ENCODE results near the gene TSPAN7. TPM values are rescaled to one million over a fixed set of nuclear protein-coding genes. Genes with fewer than 3 reads are reported as not detected.

Gene TSPAN7
- polyA plus RNA-seq, 2 of the 4 experiments (the other 2 are of a cell fraction): 2.5 to 6.1 TPM

DNA sequence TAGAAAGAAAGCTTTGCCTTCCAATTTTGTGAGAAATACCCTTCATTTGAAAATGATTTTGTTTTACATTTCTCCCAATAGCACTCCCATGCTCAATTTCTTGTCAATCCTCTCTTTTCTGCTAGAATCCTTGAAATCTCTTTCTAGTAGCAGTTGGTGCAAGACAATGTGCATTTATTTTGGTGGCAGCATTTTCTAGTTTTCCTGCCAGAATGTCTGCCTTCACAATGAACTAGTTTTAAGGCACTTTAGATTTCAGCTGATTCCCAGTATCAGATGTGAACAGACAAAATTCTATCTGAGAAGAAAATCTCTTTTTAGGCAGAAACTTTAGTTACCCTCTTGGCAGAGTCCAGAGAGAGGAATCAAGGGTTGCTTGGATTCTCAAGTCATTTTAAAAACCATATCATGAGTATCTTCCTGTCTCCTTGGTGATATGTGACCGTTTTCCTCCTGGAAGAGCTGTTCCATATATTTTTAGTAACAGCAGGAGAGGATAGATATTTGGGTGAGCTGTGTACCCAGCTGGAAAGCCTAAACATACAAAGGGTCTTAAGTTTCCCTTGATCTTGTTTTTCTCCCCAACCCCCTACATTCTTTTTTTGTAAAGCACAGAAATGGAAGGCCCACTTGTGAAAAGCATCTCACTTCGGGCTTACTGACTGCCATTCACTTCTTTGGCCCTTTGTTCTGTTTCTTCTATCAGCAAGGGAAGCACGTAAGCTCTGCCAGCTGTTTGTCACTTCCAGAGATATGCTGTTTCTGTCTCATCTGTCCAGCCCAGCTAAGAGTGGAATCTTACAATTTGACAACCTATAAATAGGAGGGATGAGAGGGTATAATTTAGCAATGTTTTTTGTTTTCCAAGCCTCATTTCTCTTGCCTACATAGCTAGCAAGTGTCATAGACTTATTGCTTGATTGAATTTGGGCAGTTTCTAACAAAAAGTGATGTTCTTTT is 38.7 kb downstream of the TSPAN7 start:
- no peak for DNase-seq (ENCODE audit: low read depth in 1 of 2, low spot score in 1 of 2)
- H3K27ac ChIP-seq: no peak overlapping the region
- no peak for FAIRE-seq
- 33% methylated on average over 3 of the region's 3 CpGs for WGBS (ENCODE audit: missing lambda C conversion rate)
- no peak overlapping the region for H3K4me3 ChIP-seq
- TF ChIP-seq HOXB5 (CRISPR knock-in tag; IDR thresholded peaks at IDR 0.05): no peak
- no peak for TF ChIP-seq RFX5 (IDR thresholded peaks at IDR 0.05)
- TF ChIP-seq NPAS2 (CRISPR knock-in tag; IDR thresholded peaks at IDR 0.05; ENCODE audit: borderline replicate concordance): no peak
- TF ChIP-seq RARB (CRISPR knock-in tag; IDR thresholded peaks at IDR 0.05): no peak
- TF ChIP-seq HOXB13 (CRISPR knock-in tag; IDR thresholded peaks at IDR 0.05; ENCODE audit: low read depth): no peak
- no peak for TF ChIP-seq FOXS1 (CRISPR knock-in tag; IDR thresholded peaks at IDR 0.05)
- TF ChIP-seq NR3C1 (IDR thresholded peaks at IDR 0.05): no peak
- no peak for TF ChIP-seq HDAC2 (IDR thresholded peaks at IDR 0.05)
- TF ChIP-seq TFCP2L1 (CRISPR knock-in tag; IDR thresholded peaks at IDR 0.05): no peak
- TF ChIP-seq RNF2 (IDR thresholded peaks at IDR 0.05; ENCODE audit: borderline replicate concordance, low read depth): no peak
- no peak for TF ChIP-seq BCL3 (IDR thresholded peaks at IDR 0.05)
- TF ChIP-seq CBX8 (IDR thresholded peaks at IDR 0.05): no peak
- TF ChIP-seq POLR2A (IDR thresholded peaks at IDR 0.05; ENCODE audit: low read length): no peak
- no peak for TF ChIP-seq PHF8 (IDR thresholded peaks at IDR 0.05; ENCODE audit: borderline replicate concordance, low read depth)
- POLR2A ChIA-PET: no interaction called here
- no peak overlapping the region for H3K4me2 ChIP-seq
- ATAC-seq: no peak
- H3K4me1 ChIP-seq: no peaks in the 10 kb centered on the region
- CTCF ChIA-PET: no interaction called here
- no peaks in the 10 kb centered on the region for H3K9me3 ChIP-seq

GRCh38 chrX:38601866-38602265 is 40.5 kb downstream of the TSPAN7 start:
- no peak for FAIRE-seq
- no peak for ATAC-seq
- ChIA-PET POLR2A (no interaction called here), CTCF (no interaction called here)
- no peak overlapping the region for H3K4me2 ChIP-seq
- no peak for TF ChIP-seq KDM5A (IDR thresholded peaks at IDR 0.05)
- TF ChIP-seq ZNF302 (CRISPR knock-in tag; IDR thresholded peaks at IDR 0.05): no peak
- TF ChIP-seq HOXB5 (CRISPR knock-in tag; IDR thresholded peaks at IDR 0.05): no peak
- no peak for TF ChIP-seq HMGXB4 (CRISPR knock-in tag; IDR thresholded peaks at IDR 0.05; ENCODE audit: borderline replicate concordance)
- TF ChIP-seq ZSCAN20 (CRISPR knock-in tag; IDR thresholded peaks at IDR 0.05): no peak
- no peak for DNase-seq (ENCODE audit: low read depth in 1 of 2, low spot score in 1 of 2)
- H3K27ac ChIP-seq: no peak overlapping the region
- H3K4me1 ChIP-seq: no peaks in the 10 kb centered on the region
- no peak overlapping the region for H3K4me3 ChIP-seq
- no peaks in the 10 kb centered on the region for H3K9me3 ChIP-seq

DNA sequence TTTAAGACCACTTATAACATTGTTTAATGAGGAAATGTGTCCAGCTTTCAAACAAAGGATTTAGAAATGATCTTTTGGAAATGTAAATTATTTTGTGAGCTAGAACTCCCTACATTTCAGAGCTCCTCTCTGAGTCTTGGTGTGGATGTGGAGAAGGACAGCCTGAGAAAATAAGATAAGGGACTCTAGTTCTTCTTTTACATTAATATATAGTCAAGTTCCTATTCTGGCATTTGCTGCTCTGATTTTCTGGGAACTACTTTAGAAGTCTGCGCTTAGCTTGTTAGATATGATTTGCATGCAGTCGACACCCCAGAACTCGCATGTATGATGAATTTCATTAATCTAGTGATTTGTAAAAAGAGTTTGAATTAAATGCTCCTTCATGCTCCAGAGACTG is 45.5 kb downstream of the TSPAN7 start:
- no peak overlapping the region for H3K4me2 ChIP-seq
- no peaks in the 10 kb centered on the region for H3K4me1 ChIP-seq
- ChIA-PET CTCF (no interaction called here), POLR2A (no interaction called here)
- H3K27ac ChIP-seq: no peak overlapping the region
- ATAC-seq: no peak
- H3K4me3 ChIP-seq: no peak overlapping the region
- TF ChIP-seq, protein P1, sequence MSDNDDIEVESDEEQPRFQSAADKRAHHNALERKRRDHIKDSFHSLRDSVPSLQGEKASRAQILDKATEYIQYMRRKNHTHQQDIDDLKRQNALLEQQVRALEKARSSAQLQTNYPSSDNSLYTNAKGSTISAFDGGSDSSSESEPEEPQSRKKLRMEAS (IDR thresholded peaks at IDR 0.05): no peak
- TF ChIP-seq, protein P2, sequence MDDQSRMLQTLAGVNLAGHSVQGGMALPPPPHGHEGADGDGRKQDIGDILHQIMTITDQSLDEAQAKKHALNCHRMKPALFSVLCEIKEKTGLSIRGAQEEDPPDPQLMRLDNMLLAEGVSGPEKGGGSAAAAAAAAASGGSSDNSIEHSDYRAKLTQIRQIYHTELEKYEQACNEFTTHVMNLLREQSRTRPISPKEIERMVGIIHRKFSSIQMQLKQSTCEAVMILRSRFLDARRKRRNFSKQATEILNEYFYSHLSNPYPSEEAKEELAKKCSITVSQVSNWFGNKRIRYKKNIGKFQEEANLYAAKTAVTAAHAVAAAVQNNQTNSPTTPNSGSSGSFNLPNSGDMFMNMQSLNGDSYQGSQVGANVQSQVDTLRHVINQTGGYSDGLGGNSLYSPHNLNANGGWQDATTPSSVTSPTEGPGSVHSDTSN (IDR thresholded peaks at IDR 0.05): no peak
- TF ChIP-seq MAZ (IDR thresholded peaks at IDR 0.05; ENCODE audit: borderline replicate concordance, low read depth, low read length) (no peak), CBX8 (IDR thresholded peaks at IDR 0.05) (no peak), NFE2L2 (conservative IDR thresholded peaks at IDR 0.05; ENCODE audit: low read length) (no peak), RCOR1 (IDR thresholded peaks at IDR 0.05; ENCODE audit: low read depth, low read length) (no peak), ELK1 (IDR thresholded peaks at IDR 0.05; ENCODE audit: low read depth, low read length) (no peak), HMGXB4 (CRISPR knock-in tag; IDR thresholded peaks at IDR 0.05; ENCODE audit: borderline replicate concordance) (no peak), POLR2AphosphoS2 (conservative IDR thresholded peaks at IDR 0.05; ENCODE audit: low read length) (no peak), JUNB (IDR thresholded peaks at IDR 0.05) (no peak), HOXB13 (CRISPR knock-in tag; IDR thresholded peaks at IDR 0.05; ENCODE audit: low read depth) (no peak), RNF2 (IDR thresholded peaks at IDR 0.05; ENCODE audit: borderline replicate concordance, low read depth) (no peak), NR3C1 (IDR thresholded peaks at IDR 0.05) (no peak), ZSCAN20 (CRISPR knock-in tag; IDR thresholded peaks at IDR 0.05) (no peak)
- WGBS (ENCODE audit: missing lambda C conversion rate): 77% methylated on average over 3 of the region's 3 CpGs
- H3K9me3 ChIP-seq: no peaks in the 10 kb centered on the region
- DNase-seq (ENCODE audit: low read depth in 1 of 2, low spot score in 1 of 2): no peak
- FAIRE-seq: no peak

All from A549 (cell line).